ENCODE results near the gene SACS.

- TF ChIP-seq CTCF (IDR thresholded peaks at IDR 0.05) = no peak
- no peak for TF ChIP-seq EZH2 (IDR thresholded peaks at IDR 0.05; ENCODE audit: borderline replicate concordance, insufficient read depth, low read depth, low read length, poor library complexity, severe bottlenecking)
These were observed 16.1 kb upstream of the SACS start for GRCh38 chr13:23449398-23450162.
